Ascending aorta (tissue), 2 donors: ENCODE results near the gene HOXC5. TPM values are rescaled to one million over a fixed set of nuclear protein-coding genes. Genes with fewer than 3 reads are reported as not detected.

Experiments used
- DNase-seq, 2 donors: peaks; one replicate each; pipeline ENCODE4 v3.0.0-alpha.2; 2019; ENCODE audit warnings: low spot score in 2 of 2
- H3K27ac ChIP-seq, 2 donors: fragments of 200-600 bp; sonication (generic); one replicate each; pipeline ENCODE4 v1.5.1; 2016 to 2017; ENCODE audit warnings: mild to moderate bottlenecking in 1 of 2
- H3K27me3 ChIP-seq: fragments of 200-600 bp; sonication (generic); one replicate; pipeline ENCODE4 v1.5.1; 2017
- H3K36me3 ChIP-seq, 2 donors: fragments of 200-600 bp; sonication (generic); one replicate each; pipeline ENCODE4 v1.5.1; 2016
- H3K4me1 ChIP-seq, 2 donors: fragments of 200-600 bp; sonication (generic); one replicate each; pipeline ENCODE4 v1.5.1; 2016 to 2017; ENCODE audit warnings: mild to moderate bottlenecking in 1 of 2
- H3K4me3 ChIP-seq, 2 donors: fragments of 200-600 bp; sonication (generic); one replicate each; pipeline ENCODE4 v1.5.1; 2016 to 2017; ENCODE audit warnings: mild to moderate bottlenecking in 1 of 2
- H3K9me3 ChIP-seq, 2 donors: fragments of 200-600 bp; sonication (generic); one replicate each; pipeline ENCODE4 v1.5.1; 2016
- intact Hi-C: fragments of 100-400 bp; cut with DNase I; formaldehyde crosslinking; loops from one replicate; pipeline ENCODE4 v1.15.1; 2023
- total RNA-seq: library from RNA; depleted of rRNA; stranded (reverse); fragments of >200 nt; gene quantifications from one replicate; pipeline ENCODE4 v1.1.0, GENCODE V29; 2016
- TF ChIP-seq, protein P1 (sequence below), 3 experiments: fragments of 200-600 bp in 2 of 3; fragments of 450-650 bp in 1 of 3; sonication (generic) in 2 of 3; IDR thresholded peaks; one replicate each; pipeline ENCODE4 v1.5.1; 2016 to 2019; ENCODE audit warnings: antibody characterized with exemption in 3 of 3, mild to moderate bottlenecking in 1 of 3, moderate library complexity in 1 of 3

HOXC5 gene
- total RNA-seq, 1 donor from 2014 or later: not detected

DNA sequence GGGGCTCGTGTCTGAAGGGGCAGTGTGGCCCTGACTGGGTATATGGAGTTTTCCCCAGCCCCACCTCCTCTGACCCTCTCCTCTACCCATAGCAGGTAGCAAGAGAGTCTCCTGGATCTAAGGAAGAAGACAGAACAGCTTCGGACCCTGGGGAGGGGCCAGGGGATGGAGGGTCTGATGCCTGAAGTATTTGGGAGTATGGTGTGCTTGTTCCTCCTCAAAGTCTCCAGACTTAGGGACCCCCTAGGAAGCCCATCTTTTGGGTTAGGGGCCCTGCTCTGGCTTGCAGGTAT, 24.6 kb upstream of the HOXC5 start:
- H3K36me3 ChIP-seq: no peaks in the 10 kb centered on the region
- H3K27ac ChIP-seq: no peak overlapping the region
- TF ChIP-seq, protein P1, sequence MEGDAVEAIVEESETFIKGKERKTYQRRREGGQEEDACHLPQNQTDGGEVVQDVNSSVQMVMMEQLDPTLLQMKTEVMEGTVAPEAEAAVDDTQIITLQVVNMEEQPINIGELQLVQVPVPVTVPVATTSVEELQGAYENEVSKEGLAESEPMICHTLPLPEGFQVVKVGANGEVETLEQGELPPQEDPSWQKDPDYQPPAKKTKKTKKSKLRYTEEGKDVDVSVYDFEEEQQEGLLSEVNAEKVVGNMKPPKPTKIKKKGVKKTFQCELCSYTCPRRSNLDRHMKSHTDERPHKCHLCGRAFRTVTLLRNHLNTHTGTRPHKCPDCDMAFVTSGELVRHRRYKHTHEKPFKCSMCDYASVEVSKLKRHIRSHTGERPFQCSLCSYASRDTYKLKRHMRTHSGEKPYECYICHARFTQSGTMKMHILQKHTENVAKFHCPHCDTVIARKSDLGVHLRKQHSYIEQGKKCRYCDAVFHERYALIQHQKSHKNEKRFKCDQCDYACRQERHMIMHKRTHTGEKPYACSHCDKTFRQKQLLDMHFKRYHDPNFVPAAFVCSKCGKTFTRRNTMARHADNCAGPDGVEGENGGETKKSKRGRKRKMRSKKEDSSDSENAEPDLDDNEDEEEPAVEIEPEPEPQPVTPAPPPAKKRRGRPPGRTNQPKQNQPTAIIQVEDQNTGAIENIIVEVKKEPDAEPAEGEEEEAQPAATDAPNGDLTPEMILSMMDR (IDR thresholded peaks at IDR 0.05): no peak
- H3K4me1 ChIP-seq: peaks cover 0 to 11% of the 10 kb centered on the region in 2 donors
- peaks cover 5% of the 10 kb centered on the region for H3K27me3 ChIP-seq
- no peak for DNase-seq
- H3K9me3 ChIP-seq: no peaks in the 10 kb centered on the region
- H3K4me3 ChIP-seq: no peak overlapping the region
- intact Hi-C loops: no loop called here

GRCh38 chr12:54009171-54010052, 23.4 kb upstream of the HOXC5 start:
- DNase-seq: no peak
- Histone ChIP-seq H3K27me3 (peaks cover 5% of the 10 kb centered on the region), H3K4me3 (peak overlapping the region; percentile 56 to 59), H3K36me3 (no peaks in the 10 kb centered on the region), H3K9me3 (no peaks in the 10 kb centered on the region), H3K4me1 (peaks cover 0 to 11% of the 10 kb centered on the region in 2 donors), H3K27ac (peak overlapping the region in 1 of 2 donors; percentile 41)
- intact Hi-C loops: loop anchor here (10.0 kb wide), 1 partner anchor 345 kb away; no protein-coding TSS in a partner anchor
- TF ChIP-seq, protein P1 (IDR thresholded peaks at IDR 0.05): no peak

DNA sequence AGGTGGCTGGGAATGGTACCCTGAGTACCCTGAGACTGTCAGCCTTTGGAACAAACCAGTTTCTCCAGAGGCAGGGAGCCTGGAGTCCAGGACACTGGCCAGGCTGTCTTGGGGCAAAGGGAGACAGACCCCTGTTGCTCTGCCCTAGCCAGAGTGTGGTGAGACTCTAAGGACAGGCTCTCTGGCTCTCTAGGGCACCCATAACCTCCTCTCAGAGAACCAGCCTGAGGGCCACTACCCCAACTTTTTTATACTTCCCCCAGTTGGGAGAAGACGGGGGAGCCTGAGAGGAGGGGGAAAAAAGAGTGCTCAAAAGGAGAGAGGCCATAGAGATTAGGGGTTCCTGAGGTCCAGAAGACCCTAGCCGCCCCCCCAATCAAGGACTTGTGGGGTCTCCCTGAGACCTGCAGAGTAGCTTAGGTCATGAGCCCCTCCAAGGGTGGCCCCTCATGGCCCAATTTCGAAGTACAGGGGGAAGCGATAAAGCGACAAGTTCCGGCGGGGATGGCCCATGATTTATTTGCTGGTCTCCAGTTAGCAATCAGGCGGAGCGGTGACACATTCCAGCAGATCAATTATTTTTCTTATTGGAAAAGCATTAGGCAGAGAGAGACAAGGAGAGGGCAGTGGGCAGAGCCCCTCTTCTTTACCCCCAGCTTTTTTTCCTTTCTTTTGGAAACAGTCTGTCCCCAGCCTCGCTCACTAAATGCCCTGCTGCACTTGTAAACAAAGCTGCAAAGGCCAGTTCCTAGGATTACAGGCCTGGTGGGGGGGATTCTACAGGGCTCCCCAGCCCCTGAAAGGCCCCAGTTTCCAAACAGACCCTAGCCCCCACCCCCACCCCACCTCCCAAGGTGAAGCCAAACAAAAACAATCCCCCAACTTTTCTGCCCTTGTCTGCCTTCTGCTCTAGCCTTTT, 22.5 kb upstream of the HOXC5 start:
- peak overlapping the region in 1 of 2 donors; percentile 56 for H3K4me3 ChIP-seq
- no peaks in the 10 kb centered on the region for H3K9me3 ChIP-seq
- H3K36me3 ChIP-seq: no peaks in the 10 kb centered on the region
- H3K4me1 ChIP-seq: peaks cover 0 to 11% of the 10 kb centered on the region in 2 donors
- H3K27me3 ChIP-seq: peaks cover 5% of the 10 kb centered on the region
- no peak for DNase-seq
- H3K27ac ChIP-seq: no peak overlapping the region
- intact Hi-C loops: loop anchor here (10.0 kb wide), 1 partner anchor 344 kb away; no protein-coding TSS in a partner anchor
- TF ChIP-seq, protein P1 (IDR thresholded peaks at IDR 0.05): no peak

DNA sequence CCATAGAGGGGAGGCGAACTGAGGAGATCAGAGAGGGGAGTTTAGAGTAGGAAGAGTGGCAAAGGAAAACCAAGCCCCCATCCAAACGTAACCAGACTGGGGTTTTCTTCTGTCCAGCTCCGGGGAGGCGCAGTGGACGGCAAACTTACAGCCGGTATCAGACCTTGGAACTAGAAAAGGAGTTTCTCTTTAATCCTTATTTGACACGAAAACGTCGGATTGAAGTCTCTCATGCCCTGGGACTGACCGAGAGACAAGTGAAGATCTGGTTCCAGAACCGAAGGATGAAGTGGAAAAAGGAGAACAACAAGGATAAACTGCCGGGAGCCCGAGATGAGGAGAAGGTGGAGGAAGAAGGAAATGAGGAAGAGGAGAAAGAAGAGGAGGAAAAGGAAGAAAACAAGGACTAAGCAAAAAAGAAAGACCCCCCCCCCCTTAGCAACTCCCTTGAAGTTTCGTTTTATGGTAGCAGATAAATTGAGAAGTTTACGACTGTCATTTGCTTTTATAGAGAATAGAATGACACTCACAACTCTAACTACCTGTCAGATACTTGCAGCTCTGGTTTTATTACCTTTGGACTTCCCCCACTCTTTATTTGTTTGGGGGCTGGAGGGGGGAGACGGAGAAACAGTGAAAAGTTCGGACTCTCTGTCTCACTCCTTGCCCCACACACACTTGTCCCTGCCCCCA, 21.7 kb upstream of the HOXC5 start:
- Histone ChIP-seq H3K36me3 (no peaks in the 10 kb centered on the region), H3K27ac (no peak overlapping the region), H3K4me3 (no peak overlapping the region), H3K9me3 (no peaks in the 10 kb centered on the region), H3K4me1 (peaks cover 0 to 11% of the 10 kb centered on the region in 2 donors), H3K27me3 (peaks cover 5% of the 10 kb centered on the region)
- intact Hi-C loops: loop anchor here (10.0 kb wide), 1 partner anchor 344 kb away; no protein-coding TSS in a partner anchor
- no peak for DNase-seq
- TF ChIP-seq, protein P1 (IDR thresholded peaks at IDR 0.05): no peak
